Peyer's patch (tissue), 4 donors: ENCODE data around the gene SH3RF3.

Source experiments
- POLR2A ChIP-seq, 2 donors: fragments of 450-650 bp; IDR thresholded peaks; one replicate each; pipeline ENCODE4 v1.5.1; 2017; ENCODE audit warnings: antibody characterized with exemption in 2 of 2, mild to moderate bottlenecking in 2 of 2, moderate library complexity in 2 of 2
- TF ChIP-seq, protein P1 (sequence below), 6 experiments: fragments of 450-650 bp in 4 of 6; fragments of 200-600 bp in 2 of 6; sonication (generic) in 1 of 6; IDR thresholded peaks; one replicate each; pipeline ENCODE4 v1.5.1; 2017 to 2019; ENCODE audit warnings: antibody characterized with exemption in 6 of 6, mild to moderate bottlenecking in 3 of 6, moderate library complexity in 1 of 6

- TF ChIP-seq, protein P1, sequence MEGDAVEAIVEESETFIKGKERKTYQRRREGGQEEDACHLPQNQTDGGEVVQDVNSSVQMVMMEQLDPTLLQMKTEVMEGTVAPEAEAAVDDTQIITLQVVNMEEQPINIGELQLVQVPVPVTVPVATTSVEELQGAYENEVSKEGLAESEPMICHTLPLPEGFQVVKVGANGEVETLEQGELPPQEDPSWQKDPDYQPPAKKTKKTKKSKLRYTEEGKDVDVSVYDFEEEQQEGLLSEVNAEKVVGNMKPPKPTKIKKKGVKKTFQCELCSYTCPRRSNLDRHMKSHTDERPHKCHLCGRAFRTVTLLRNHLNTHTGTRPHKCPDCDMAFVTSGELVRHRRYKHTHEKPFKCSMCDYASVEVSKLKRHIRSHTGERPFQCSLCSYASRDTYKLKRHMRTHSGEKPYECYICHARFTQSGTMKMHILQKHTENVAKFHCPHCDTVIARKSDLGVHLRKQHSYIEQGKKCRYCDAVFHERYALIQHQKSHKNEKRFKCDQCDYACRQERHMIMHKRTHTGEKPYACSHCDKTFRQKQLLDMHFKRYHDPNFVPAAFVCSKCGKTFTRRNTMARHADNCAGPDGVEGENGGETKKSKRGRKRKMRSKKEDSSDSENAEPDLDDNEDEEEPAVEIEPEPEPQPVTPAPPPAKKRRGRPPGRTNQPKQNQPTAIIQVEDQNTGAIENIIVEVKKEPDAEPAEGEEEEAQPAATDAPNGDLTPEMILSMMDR (IDR thresholded peaks at IDR 0.05) = no peak
- TF ChIP-seq POLR2A (IDR thresholded peaks at IDR 0.05) = no peak
Measured at GRCh38 chr2:109289504-109290222, 160.7 kb downstream of the SH3RF3 start.
